22Rv1 (cell line): Measurements from ENCODE around the gene UBE2Q1.

ENCODE experiments used
- CTCF ChIP-seq: fragments of 450-650 bp; IDR thresholded peaks from 2 replicates; pipeline ENCODE4 v1.5.1; 2017; ENCODE audit warnings: mild to moderate bottlenecking
- ZFX ChIP-seq: fragments of 450-650 bp; IDR thresholded peaks from 2 replicates; pipeline ENCODE4 v1.6.1; 2017; ENCODE audit warnings: antibody characterized with exemption, borderline replicate concordance

GRCh38 chr1:154593390-154593789 is 34.9 kb upstream of the UBE2Q1 start:
- TF ChIP-seq CTCF = no peak
- TF ChIP-seq ZFX = no peak
